ENCODE measurements around the gene DNMT1. TPM values are rescaled to one million over a fixed set of nuclear protein-coding genes. Genes with fewer than 3 reads are reported as not detected.
"Not testable (repeated sequence)": the region's sequence is repeated elsewhere in the genome, so short reads cannot be mapped to it uniquely, and the experiment has no call there.

Gene DNMT1
- total and polyA plus RNA-seq, 5 experiments from 2014 or later: 93.7 to 231 (median 146) TPM

DNA sequence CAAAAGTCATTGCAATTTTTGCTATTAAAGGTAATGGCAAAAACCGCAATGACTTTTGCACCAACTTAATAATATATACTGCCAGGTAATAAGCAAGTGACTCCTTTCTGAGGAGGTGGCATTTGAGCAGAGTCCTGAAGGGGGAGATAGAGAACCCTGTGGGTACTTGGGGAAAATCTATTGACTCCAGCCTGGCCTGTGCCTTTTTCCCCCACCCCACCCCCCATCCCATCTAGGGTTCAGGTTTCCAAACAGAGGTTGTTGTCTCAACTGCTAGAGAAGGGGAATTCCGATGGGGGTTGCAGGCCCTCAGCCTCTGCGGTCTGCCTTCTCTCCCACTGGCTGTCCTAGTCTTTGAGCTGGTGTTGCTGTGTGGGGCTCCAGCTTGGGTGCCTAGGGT lies 24.9 kb upstream of the DNMT1 start:
- ATAC-seq: peak; percentile 29 to 56
- peaks cover 0 to 3% (median 2%) of the 10 kb centered on the region in 3 donors for H3K36me3 Mint-ChIP-seq
- H3K4me1 Mint-ChIP-seq: peaks cover 0 to 6% (median 3%) of the 10 kb centered on the region in 4 donors
- no peaks in the 10 kb centered on the region for H3K9me3 Mint-ChIP-seq
- no peak overlapping the region for H3K27ac Mint-ChIP-seq
- DNase-seq: peak in 1 of 10 donors; percentile 2
- no peak overlapping the region for H3K4me3 Mint-ChIP-seq
- no peaks in the 10 kb centered on the region for H3K27me3 Mint-ChIP-seq
- POLR2A ChIA-PET: interaction anchor here (0.9 kb wide), 1 partner anchor 9 kb away, joined by 3 read pairs; no protein-coding TSS in a partner anchor

DNA sequence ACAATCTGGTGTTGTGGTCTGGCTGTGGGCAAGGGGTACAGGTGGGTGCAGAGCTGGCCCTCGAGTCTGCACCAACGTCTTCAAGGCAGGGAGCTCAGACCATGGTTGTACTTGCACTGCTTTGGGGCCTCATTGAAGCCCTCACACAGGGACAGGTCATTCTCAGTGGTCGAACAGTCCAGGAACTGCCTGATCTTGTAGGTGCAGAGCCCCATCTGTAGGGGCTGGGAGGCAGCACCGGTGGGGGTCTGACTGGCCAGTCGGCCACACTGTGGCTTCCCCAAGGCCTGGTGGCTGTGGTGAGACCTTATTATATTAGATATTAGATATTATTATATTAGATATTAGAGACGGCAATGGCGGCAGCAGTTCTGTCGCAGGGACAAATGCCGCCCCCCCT lies 22.3 kb upstream of the DNMT1 start:
- ATAC-seq (no peak), DNase-seq (no peak)
- no peak overlapping the region for H3K27ac Mint-ChIP-seq
- no peaks in the 10 kb centered on the region for H3K36me3 Mint-ChIP-seq
- H3K4me3 Mint-ChIP-seq: no peak overlapping the region
- H3K4me1 Mint-ChIP-seq: peaks cover 0 to 3% (median under 1%) of the 10 kb centered on the region in 4 donors
- POLR2A ChIA-PET: no interaction called here
- no peaks in the 10 kb centered on the region for H3K9me3 Mint-ChIP-seq
- no peaks in the 10 kb centered on the region for H3K27me3 Mint-ChIP-seq

DNA sequence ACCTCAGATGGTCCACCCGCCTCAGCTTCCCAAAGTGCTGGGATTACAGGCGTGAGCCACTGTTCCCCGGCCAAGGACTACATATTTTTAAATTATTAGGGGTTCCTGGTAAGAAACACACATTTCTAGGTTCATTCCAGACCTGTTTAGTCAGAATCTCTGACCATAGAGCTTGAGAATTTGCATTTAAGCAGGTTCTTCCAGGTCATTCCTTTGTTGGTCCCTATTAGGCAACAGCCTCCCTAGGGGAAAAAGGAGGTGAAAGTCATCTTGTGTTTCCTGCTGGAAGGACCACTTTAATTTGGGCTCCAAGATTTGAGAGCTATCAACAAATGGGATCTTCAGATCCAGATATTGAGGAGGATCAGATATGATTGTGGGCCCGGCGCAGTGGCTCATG lies 20.0 kb upstream of the DNMT1 start:
- H3K9me3 Mint-ChIP-seq: no peaks in the 10 kb centered on the region
- ATAC-seq (no peak), DNase-seq (no peak)
- no peaks in the 10 kb centered on the region for H3K36me3 Mint-ChIP-seq
- POLR2A ChIA-PET: no interaction called here
- peaks cover 0 to 3% (median under 1%) of the 10 kb centered on the region in 4 donors for H3K4me1 Mint-ChIP-seq
- no peak overlapping the region for H3K27ac Mint-ChIP-seq
- peaks cover 0 to 2% (median 0%) of the 10 kb centered on the region in 5 donors for H3K27me3 Mint-ChIP-seq
- H3K4me3 Mint-ChIP-seq: no peak overlapping the region

DNA sequence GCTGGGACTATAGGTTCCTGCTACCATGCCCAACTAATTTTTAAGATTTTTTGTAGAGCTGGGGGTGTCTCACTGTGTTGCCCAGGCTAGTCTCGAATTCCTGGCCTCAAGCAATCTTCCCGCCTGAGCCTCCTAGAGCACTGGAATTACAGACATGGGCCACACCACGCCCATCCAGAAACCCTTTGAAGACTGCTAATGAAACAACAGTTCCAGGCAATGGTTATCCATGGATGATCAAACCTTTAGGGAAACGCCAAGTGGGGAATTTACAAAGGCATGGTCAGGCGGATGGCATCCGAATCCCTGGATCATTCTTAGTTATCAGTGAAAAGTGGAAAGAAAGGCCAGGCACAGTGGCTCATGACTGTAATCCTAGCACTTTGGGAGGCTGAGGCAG lies 16.9 kb upstream of the DNMT1 start:
- ATAC-seq: no peak
- Mint-ChIP-seq H3K4me1 (peaks cover 0 to 4% (median 1%) of the 10 kb centered on the region in 4 donors), H3K27ac (no peak overlapping the region), H3K27me3 (peaks cover 0 to 2% (median 0%) of the 10 kb centered on the region in 5 donors), H3K4me3 (no peak overlapping the region), H3K9me3 (peaks cover 0 to 4% (median 0%) of the 10 kb centered on the region in 9 donors), H3K36me3 (peaks cover 0 to 3% (median 0%) of the 10 kb centered on the region in 3 donors)
- POLR2A ChIA-PET: no interaction called here
- no peak for DNase-seq

DNA sequence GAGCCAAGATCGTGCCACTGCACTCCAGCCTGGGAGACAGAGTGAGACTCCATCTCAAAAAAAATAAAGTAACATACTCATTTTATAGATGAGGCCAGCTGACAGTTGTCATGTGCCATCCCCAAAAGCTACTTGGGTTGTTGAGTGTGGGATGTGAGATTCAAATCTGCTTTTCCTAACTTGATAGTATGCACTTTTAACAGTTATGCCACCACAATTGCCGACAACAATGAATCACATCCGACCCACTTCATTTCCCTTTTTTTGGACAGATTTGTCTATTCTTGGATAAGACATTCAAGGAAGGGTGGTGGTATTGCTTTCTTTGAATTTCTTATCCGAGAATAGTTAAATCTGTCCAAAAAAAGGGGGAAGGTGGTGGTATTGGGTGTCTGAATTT lies 16.3 kb upstream of the DNMT1 start:
- Mint-ChIP-seq H3K9me3 (peaks cover 0 to 4% (median 0%) of the 10 kb centered on the region in 9 donors), H3K36me3 (peaks cover 0 to 3% (median 0%) of the 10 kb centered on the region in 3 donors), H3K27me3 (peaks cover 0 to 2% (median 0%) of the 10 kb centered on the region in 5 donors), H3K4me1 (peaks cover 0 to 7% (median 1%) of the 10 kb centered on the region in 4 donors), H3K27ac (peak overlapping the region in 1 of 10 donors; percentile 10), H3K4me3 (no peak overlapping the region)
- DNase-seq (no peak), ATAC-seq (no peak)
- POLR2A ChIA-PET: no interaction called here

DNA sequence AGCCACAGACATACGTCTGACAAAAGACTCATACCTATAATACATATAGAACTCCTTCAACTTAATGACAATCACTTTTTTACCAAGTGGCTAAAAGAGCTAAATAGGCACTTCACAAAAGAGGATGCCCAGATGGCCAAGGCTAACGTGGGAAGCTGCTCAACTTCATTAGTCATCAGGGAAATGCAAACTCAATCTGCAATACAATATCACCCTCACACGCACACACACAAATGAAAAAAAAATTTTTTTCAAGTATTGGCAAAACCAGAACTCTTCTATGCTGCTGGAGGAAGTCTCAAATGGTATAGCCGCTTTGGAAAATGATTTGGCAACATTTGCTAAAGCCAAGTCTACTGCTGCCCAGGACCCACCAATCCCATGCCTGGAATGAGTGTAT lies 14.6 kb upstream of the DNMT1 start:
- POLR2A ChIA-PET: interaction anchor here (0.7 kb wide), 1 partner anchor 52 kb away, joined by 5 read pairs; no protein-coding TSS in a partner anchor

DNA sequence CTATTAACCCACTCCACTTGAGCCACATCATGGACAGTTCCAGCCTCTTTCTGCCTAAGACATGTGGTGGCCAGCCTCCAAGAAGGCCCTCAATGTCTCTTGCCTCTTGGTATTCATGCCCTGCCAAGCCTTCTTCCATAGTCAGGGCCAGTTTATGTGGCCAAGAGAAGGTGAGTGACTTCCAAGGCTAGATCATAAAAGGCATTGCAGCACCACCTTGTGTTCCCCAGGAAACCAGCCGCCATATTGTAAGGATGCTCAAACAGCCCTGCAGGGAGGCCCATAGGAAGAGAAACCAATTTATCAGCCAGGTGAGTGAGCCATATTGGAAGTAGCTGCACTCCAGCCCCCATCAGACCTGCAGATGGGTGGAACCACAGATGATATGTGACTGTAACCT lies 12.3 kb upstream of the DNMT1 start:
- no peak for ATAC-seq
- POLR2A ChIA-PET: no interaction called here
- Mint-ChIP-seq H3K36me3 (peaks cover 0 to 3% (median 0%) of the 10 kb centered on the region in 3 donors), H3K9me3 (peaks cover 0 to 4% (median 0%) of the 10 kb centered on the region in 9 donors), H3K27ac (no peak overlapping the region), H3K4me1 (peaks cover 0 to 7% (median 3%) of the 10 kb centered on the region in 4 donors), H3K4me3 (no peak overlapping the region), H3K27me3 (peaks cover 0 to 2% (median 0%) of the 10 kb centered on the region in 5 donors)
- no peak for DNase-seq

More for the DNA sequence above, 14.6 kb upstream of the DNMT1 start:
- Mint-ChIP-seq H3K9me3 (peaks cover 0 to 4% (median 0%) of the 10 kb centered on the region in 9 donors), H3K36me3 (peaks cover 0 to 3% (median 0%) of the 10 kb centered on the region in 3 donors), H3K27me3 (peaks cover 0 to 2% (median 0%) of the 10 kb centered on the region in 5 donors), H3K27ac (peak overlapping the region in 2 of 10 donors; percentile 8 to 66), H3K4me1 (peaks cover 0 to 7% (median 3%) of the 10 kb centered on the region in 4 donors), H3K4me3 (no peak overlapping the region)
- ATAC-seq: no peak
- DNase-seq: no peak

DNA sequence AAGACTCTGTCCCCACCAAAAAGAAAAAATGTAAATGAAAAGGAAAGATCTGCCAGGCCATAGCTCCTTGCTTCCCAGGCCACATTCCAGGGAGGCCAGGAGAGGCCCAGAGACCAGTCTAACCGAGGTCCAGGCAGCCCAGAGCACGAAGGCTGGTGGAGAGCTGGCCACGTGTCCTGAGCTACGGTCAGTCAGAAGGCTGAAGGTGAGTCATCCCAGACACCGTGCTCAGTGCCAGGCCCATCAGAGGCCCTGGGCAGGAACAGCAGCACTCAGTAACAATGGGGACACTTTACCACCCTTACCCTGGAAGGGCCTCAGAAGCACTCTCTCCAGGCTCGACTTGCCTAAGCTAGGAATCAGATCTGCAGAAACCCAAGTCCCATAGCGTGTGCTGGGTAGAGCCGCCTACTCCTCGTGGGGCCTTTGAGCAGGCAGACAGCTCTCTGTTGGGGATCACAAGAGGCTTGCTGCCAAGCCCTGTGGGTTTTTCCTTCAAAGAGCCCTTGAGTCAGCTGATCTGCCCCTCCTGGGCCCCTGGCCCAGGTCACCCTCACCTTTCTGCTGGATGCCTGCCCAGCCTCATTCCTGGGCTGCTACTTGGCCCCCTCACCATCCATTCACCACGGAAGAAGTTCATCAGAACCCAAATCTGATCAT lies 11.6 kb upstream of the DNMT1 start:
- POLR2A ChIA-PET: no interaction called here
- no peak overlapping the region for H3K27ac Mint-ChIP-seq
- H3K4me3 Mint-ChIP-seq: no peak overlapping the region
- H3K9me3 Mint-ChIP-seq: peaks cover 0 to 4% (median 0%) of the 10 kb centered on the region in 9 donors
- H3K4me1 Mint-ChIP-seq: peaks cover 0 to 7% (median 3%) of the 10 kb centered on the region in 4 donors
- H3K36me3 Mint-ChIP-seq: peaks cover 0 to 3% (median 0%) of the 10 kb centered on the region in 3 donors
- H3K27me3 Mint-ChIP-seq: peaks cover 0 to 2% (median 0%) of the 10 kb centered on the region in 5 donors
- no peak for ATAC-seq
- DNase-seq: no peak

DNA sequence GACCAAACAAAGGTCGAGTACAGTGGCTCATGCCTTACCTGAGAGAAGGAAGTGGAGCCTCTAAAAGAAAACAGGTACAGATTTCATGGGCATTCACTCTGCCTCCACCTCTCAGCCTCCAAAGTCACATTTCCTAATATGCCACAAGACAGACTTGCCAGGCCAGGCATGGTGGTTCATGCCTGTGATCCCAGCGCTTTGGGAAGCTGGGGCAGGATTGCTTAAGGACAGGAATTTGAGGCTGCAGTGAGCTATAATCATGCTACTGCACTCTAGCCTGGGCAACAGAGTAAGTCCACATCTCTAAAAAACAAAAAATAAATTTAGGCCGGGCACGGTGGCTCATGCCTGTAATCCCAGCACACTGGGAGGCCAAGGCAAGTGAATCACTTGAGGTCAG lies 10.9 kb upstream of the DNMT1 start:
- H3K27ac Mint-ChIP-seq: no peak overlapping the region
- H3K27me3 Mint-ChIP-seq: no peaks in the 10 kb centered on the region
- DNase-seq: no peak
- peaks cover 0 to 7% (median 3%) of the 10 kb centered on the region in 4 donors for H3K4me1 Mint-ChIP-seq
- no peak for ATAC-seq
- POLR2A ChIA-PET: no interaction called here
- peaks cover 0 to 3% (median 0%) of the 10 kb centered on the region in 3 donors for H3K36me3 Mint-ChIP-seq
- H3K9me3 Mint-ChIP-seq: peaks cover 0 to 4% (median 0%) of the 10 kb centered on the region in 9 donors
- no peak overlapping the region for H3K4me3 Mint-ChIP-seq

DNA sequence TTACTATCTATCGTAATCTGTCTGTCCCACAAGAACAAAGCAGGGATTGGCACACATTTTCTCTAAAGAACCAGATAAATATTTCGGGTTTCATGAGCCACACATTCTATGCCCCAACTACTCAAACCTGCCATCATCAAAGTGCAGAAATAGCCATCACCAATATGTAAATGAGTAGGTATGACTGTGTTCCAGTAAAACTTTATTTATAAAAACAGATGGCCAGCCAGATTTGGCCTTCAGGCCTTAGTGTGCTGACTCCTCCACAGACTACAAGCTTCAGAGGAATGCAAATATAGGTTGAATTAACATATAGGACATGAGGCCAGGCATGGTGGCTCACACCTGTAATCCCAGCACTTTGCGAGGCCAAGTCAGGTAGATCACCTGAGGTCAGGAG lies 8.9 kb upstream of the DNMT1 start:
- POLR2A ChIA-PET: no interaction called here
- Mint-ChIP-seq H3K9me3 (peaks cover 0 to 4% (median 0%) of the 10 kb centered on the region in 9 donors), H3K27ac (no peak overlapping the region), H3K4me3 (no peak overlapping the region), H3K4me1 (peaks cover 3 to 12% (median 4%) of the 10 kb centered on the region in 4 donors), H3K27me3 (no peaks in the 10 kb centered on the region), H3K36me3 (peaks cover 0 to 3% (median 0%) of the 10 kb centered on the region in 3 donors)
- ATAC-seq (no peak), DNase-seq (no peak)

DNA sequence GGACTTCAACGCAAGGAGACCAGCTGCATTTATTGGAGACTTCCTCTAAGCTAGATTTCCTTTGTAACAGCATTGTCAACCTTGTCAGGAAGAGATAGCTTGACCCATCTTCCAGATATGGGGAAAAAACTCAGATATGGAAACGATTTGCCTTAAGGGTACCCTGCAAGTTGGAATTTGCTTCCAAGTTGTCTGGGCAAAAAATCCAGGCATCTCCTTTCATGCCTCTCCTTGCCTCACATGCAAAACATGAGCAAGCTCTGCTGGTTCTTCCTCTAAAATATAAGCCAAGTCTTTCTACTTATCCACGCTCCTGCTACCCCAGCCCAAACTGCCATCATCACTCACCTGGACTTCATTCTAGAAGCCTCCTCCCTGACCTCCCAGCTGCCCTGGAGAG lies 6.4 kb upstream of the DNMT1 start:
- Mint-ChIP-seq H3K36me3 (no peaks in the 10 kb centered on the region), H3K4me1 (peaks cover 3 to 11% (median 7%) of the 10 kb centered on the region in 4 donors), H3K9me3 (no peaks in the 10 kb centered on the region), H3K27ac (peak overlapping the region in 1 of 10 donors; percentile 44), H3K27me3 (no peaks in the 10 kb centered on the region), H3K4me3 (no peak overlapping the region)
- no peak for DNase-seq
- ATAC-seq: no peak
- POLR2A ChIA-PET: no interaction called here

DNA sequence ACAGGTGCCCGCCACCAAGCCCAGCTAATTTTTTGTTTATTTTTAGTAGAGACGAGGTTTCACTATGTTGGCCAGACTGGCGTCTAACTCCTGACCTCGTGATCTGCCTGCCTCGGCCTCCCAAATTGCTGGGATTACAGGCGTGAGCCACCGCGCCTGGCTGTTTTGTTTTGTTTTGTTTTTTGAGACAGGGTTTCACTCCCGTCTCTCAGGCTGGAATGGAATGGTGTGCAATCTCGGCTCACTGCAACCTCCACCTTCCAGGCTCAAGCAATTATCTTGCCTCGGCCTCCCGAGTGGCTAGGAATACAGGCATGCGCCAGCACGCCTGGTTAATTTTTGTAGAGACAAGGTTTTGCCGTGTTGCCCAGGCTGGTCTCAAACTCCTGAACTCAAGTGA lies 5.3 kb upstream of the DNMT1 start:
- H3K9me3 Mint-ChIP-seq, H3K27me3 Mint-ChIP-seq, ATAC-seq, H3K36me3 Mint-ChIP-seq, POLR2A ChIA-PET, H3K27ac Mint-ChIP-seq, DNase-seq, H3K4me3 Mint-ChIP-seq: not testable (repeated sequence)
- peaks cover 3 to 11% (median 8%) of the 10 kb centered on the region in 4 donors for H3K4me1 Mint-ChIP-seq

DNA sequence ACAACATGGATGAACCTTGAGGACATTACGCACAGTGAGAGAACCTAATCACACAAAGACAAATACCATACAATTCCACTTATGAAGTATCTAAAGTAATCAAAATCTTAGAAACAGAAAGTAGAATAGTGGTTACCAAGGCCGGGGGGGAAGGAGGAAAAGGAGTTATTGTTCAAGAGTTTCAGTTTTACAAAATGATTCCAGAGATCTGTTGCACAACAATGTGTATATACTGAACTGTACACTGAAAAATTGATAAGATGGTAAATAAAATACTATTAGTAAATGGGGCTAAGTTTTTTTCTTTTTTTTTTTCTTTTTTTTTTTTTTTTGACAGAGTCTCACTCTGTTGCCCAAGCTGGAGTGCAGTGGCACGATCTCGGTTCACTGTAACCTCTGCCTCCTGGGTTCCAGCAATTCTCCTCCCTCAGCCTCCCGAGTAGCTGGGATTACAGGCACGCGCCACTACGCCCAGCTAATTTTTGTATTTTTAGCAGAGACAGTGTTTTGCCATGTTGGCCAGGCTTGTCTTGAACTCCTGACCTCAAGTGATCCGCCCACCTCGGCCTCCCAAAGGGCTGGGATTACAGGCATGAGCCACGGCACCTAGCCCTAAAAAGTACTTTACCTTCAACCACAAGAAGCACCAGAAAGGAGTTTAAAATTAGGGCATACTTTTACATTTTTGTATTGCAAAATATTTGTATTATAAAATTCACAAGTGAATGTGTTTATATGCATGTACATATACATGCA lies 4.3 kb upstream of the DNMT1 start:
- not testable (repeated sequence) for ATAC-seq, DNase-seq, H3K27me3 Mint-ChIP-seq, H3K9me3 Mint-ChIP-seq, H3K36me3 Mint-ChIP-seq
- Mint-ChIP-seq H3K4me3 (peak overlapping the region in 4 of 10 donors; percentile 6 to 62 (median 48)), H3K4me1 (peaks cover under 1 to 14% (median 10%) of the 10 kb centered on the region in 4 donors), H3K27ac (peak overlapping the region in 7 of 10 donors; percentile 1 to 78 (median 37))
- POLR2A ChIA-PET: interaction anchor here (0.6 kb wide), 1 partner anchor 1364 kb away, joined by 10 read pairs; no protein-coding TSS in a partner anchor

Measured in naive thymus-derived CD8-positive, alpha-beta T cell (primary cell).